H1 (cell line): ENCODE measurements around the gene RPA3. TPM values are rescaled to one million over a fixed set of nuclear protein-coding genes. Genes with fewer than 3 reads are reported as not detected.

ENCODE experiments used
- CTCF ChIA-PET: fragments of 300-600 bp; sonication (Branson Sonifier 250); formaldehyde crosslinking; loops from one replicate; lab custom pipeline; 2021; ENCODE audit not compliant: partially characterized antibody; lab: Charles Lee
- POLR2A ChIA-PET: fragments of 300-600 bp; sonication (Branson Sonifier 250); formaldehyde crosslinking; loops from one replicate; lab custom pipeline; 2021; ENCODE audit warnings: inconsistent platforms; ENCODE audit not compliant: partially characterized antibody; lab: Charles Lee
- DNase-seq, 2 experiments: peaks; one replicate each; pipeline versions ENCODE4 v3.0.0 to v3.0.0-alpha.2; 2010 to 2022; ENCODE audit warnings: low spot score in 2 of 2, low read depth in 1 of 2, mixed read lengths in 1 of 2
- FAIRE-seq: peaks from 2 replicates; lab custom pipeline; 2011; peaks lifted over from hg19 to GRCh38; lab: Jason Lieb, UNC
- H2AFZ ChIP-seq: 2 replicates; pipeline ENCODE4 v1.8.1; 2012; ENCODE audit warnings: low read length, inconsistent platforms
- H2AK5ac ChIP-seq: 2 replicates; pipeline ENCODE4 v1.6.1; 2013; ENCODE audit warnings: low read depth, low read length
- H2BK120ac ChIP-seq: replicated peaks from 2 replicates; pipeline ENCODE3; 2013; ENCODE audit warnings: low read depth, low read length, inconsistent platforms
- H2BK12ac ChIP-seq: 2 replicates; pipeline ENCODE4 v1.6.1; 2013; ENCODE audit warnings: low read depth, low read length
- H2BK15ac ChIP-seq: 2 replicates; pipeline ENCODE4 v1.6.1; 2013; ENCODE audit warnings: low read length
- H2BK20ac ChIP-seq: 2 replicates; pipeline ENCODE4 v1.6.1; 2013; ENCODE audit warnings: low read length
- H2BK5ac ChIP-seq: 2 replicates; pipeline ENCODE4 v1.6.1; 2013; ENCODE audit warnings: low read depth, low read length
- H3K14ac ChIP-seq: 2 replicates; pipeline ENCODE4 v1.6.1; 2013; ENCODE audit warnings: inconsistent platforms; ENCODE audit not compliant: insufficient read length
- H3K18ac ChIP-seq: 2 replicates; pipeline ENCODE4 v1.6.1; 2013; ENCODE audit warnings: low read length; ENCODE audit errors: extremely low read depth
- H3K23ac ChIP-seq: 2 replicates; pipeline ENCODE4 v1.6.1; 2013; ENCODE audit warnings: inconsistent platforms; ENCODE audit not compliant: insufficient read length
- H3K23me2 ChIP-seq: 2 replicates; pipeline ENCODE4 v1.6.1; 2013; ENCODE audit warnings: low read depth, low read length
- H3K27ac ChIP-seq: 2 replicates; pipeline ENCODE4 v1.6.1; 2011; ENCODE audit warnings: low read depth, low read length, inconsistent platforms
- H3K27me3 ChIP-seq, 4 experiments: replicated peaks in 1 of 4; 1 replicate in 1 of 4; 2 replicates in 3 of 4; pipeline versions ENCODE4 v1.6.1 to v1.8.1; 2011 to 2013; ENCODE audit warnings: low read length in 3 of 4, mild to moderate bottlenecking in 3 of 4, inconsistent platforms in 2 of 4, mixed read lengths in 2 of 4, moderate library complexity in 1 of 4; ENCODE audit not compliant: control insufficient read depth in 3 of 4, insufficient read depth in 3 of 4; ENCODE audit errors: extremely low read depth in 1 of 4
- H3K36me3 ChIP-seq, 4 experiments: 2 replicates each; pipeline versions ENCODE4 v1.6.1 to v1.8.1; 2011 to 2013; ENCODE audit warnings: mild to moderate bottlenecking in 4 of 4, low read length in 3 of 4, moderate library complexity in 2 of 4, control low read depth in 1 of 4, inconsistent platforms in 1 of 4; ENCODE audit not compliant: insufficient read depth in 4 of 4, control insufficient read depth in 2 of 4
- H3K4ac ChIP-seq: replicated peaks from 2 replicates; pipeline ENCODE3; 2013; ENCODE audit warnings: low read length, low read depth, mixed read lengths, inconsistent platforms; ENCODE audit not compliant: insufficient read length
- H3K4me1 ChIP-seq, 4 experiments: replicated peaks in 1 of 4; 1 replicate in 1 of 4; 2 replicates in 3 of 4; pipeline versions ENCODE4 v1.6.1 to v1.8.1; 2011 to 2013; ENCODE audit warnings: low read length in 3 of 4, inconsistent platforms in 2 of 4, mixed read lengths in 1 of 4; ENCODE audit not compliant: insufficient read depth in 4 of 4, control insufficient read depth in 3 of 4
- H3K4me2 ChIP-seq, 2 experiments: 2 replicates each; pipeline versions ENCODE4 v1.6.1 to v1.8.1; 2011 to 2013; ENCODE audit warnings: low read depth in 2 of 2, low read length in 2 of 2, control low read depth in 1 of 2, inconsistent platforms in 1 of 2, mild to moderate bottlenecking in 1 of 2; ENCODE audit not compliant: insufficient read depth in 1 of 2
- H3K4me3 ChIP-seq, 4 experiments: fragments of 200-600, 300-600 bp in 1 of 4; sonication (generic), shearing (Covaris generic), sonication (Bioruptor Twin) in 1 of 4; 2 replicates each; pipeline versions ENCODE4 v1.5.1 to v1.8.1; 2011 to 2016; ENCODE audit warnings: low read length in 4 of 4, low read depth in 3 of 4, control low read depth in 2 of 4, inconsistent platforms in 2 of 4, mild to moderate bottlenecking in 2 of 4, mixed read lengths in 1 of 4, moderate library complexity in 1 of 4; ENCODE audit not compliant: insufficient read depth in 2 of 4; ENCODE audit errors: extremely low read depth in 1 of 4
- H3K56ac ChIP-seq: replicated peaks from 2 replicates; pipeline ENCODE3; 2013; ENCODE audit warnings: low read depth, mild to moderate bottlenecking, mixed read lengths, low read length, inconsistent platforms; ENCODE audit not compliant: insufficient read length
- H3K79me1 ChIP-seq: 2 replicates; pipeline ENCODE4 v1.6.1; 2013; ENCODE audit warnings: low read depth, low read length, control low read depth
- H3K79me2 ChIP-seq, 2 experiments: 2 replicates each; pipeline versions ENCODE4 v1.6.1 to v1.8.1; 2012 to 2013; ENCODE audit warnings: low read length in 2 of 2, mild to moderate bottlenecking in 2 of 2, inconsistent platforms in 1 of 2; ENCODE audit not compliant: insufficient read depth in 2 of 2, control insufficient read depth in 1 of 2
- H3K9ac ChIP-seq, 4 experiments: replicated peaks in 1 of 4; 1 replicate in 1 of 4; 2 replicates in 3 of 4; pipeline versions ENCODE4 v1.6.1 to v1.8.1; 2011 to 2013; ENCODE audit warnings: low read depth in 3 of 4, low read length in 3 of 4, control low read depth in 2 of 4, mild to moderate bottlenecking in 2 of 4, moderate library complexity in 2 of 4, inconsistent platforms in 1 of 4; ENCODE audit errors: extremely low read depth in 1 of 4
- H3K9me3 ChIP-seq, 2 experiments: 2 replicates each; pipeline versions ENCODE4 v1.6.1 to v1.8.1; 2012 to 2013; ENCODE audit warnings: mild to moderate bottlenecking in 2 of 2, moderate library complexity in 2 of 2, control low read depth in 1 of 2, inconsistent platforms in 1 of 2, low read depth in 1 of 2, low read length in 1 of 2, mixed read lengths in 1 of 2; ENCODE audit not compliant: insufficient read depth in 2 of 2
- H4K20me1 ChIP-seq, 2 experiments: replicated peaks in 1 of 2; 2 replicates each; pipeline versions ENCODE3 to v1.8.1; 2011 to 2013; ENCODE audit warnings: inconsistent platforms in 2 of 2, low read length in 2 of 2, mild to moderate bottlenecking in 1 of 2; ENCODE audit not compliant: insufficient read depth in 2 of 2, control insufficient read depth in 1 of 2
- H4K5ac ChIP-seq: 2 replicates; pipeline ENCODE4 v1.6.1; 2013; ENCODE audit warnings: low read length, low read depth, mixed read lengths, inconsistent platforms; ENCODE audit not compliant: insufficient read length
- H4K8ac ChIP-seq: 2 replicates; pipeline ENCODE4 v1.8.0; 2013; ENCODE audit warnings: mild to moderate bottlenecking, moderate library complexity, low read length, inconsistent platforms; ENCODE audit not compliant: insufficient read depth; ENCODE audit errors: extremely low read depth
- H4K91ac ChIP-seq: replicated peaks from 2 replicates; pipeline ENCODE3; 2013; ENCODE audit warnings: low read length, mixed read lengths, inconsistent platforms; ENCODE audit not compliant: insufficient read length
- CEBPB ChIP-seq: IDR thresholded peaks from 2 replicates; pipeline ENCODE4 v1.6.1; 2012; ENCODE audit warnings: low read depth, low read length
- EP300 ChIP-seq, 2 experiments: IDR thresholded peaks; 1 replicate in 1 of 2; 2 replicates in 1 of 2; pipeline ENCODE4 v1.6.1; 2011 to 2012; ENCODE audit warnings: low read depth in 2 of 2, low read length in 2 of 2, mild to moderate bottlenecking in 2 of 2, borderline replicate concordance in 1 of 2, inconsistent platforms in 1 of 2, moderate library complexity in 1 of 2
- RAD21 ChIP-seq, 2 experiments: IDR thresholded peaks in 1 of 2; conservative IDR thresholded peaks in 1 of 2; 2 replicates each; pipeline ENCODE4 v1.6.1; 2011; ENCODE audit warnings: low read depth in 2 of 2, low read length in 2 of 2, improper control_type of control experiment in 1 of 2, inconsistent platforms in 1 of 2, mild to moderate bottlenecking in 1 of 2, moderate library complexity in 1 of 2
- WGBS, 2 experiments: shearing (Covaris generic) in 1 of 2; methylation state at CpG; one replicate each; pipeline versions ENCODE4 v1.1.6 to v1.1.7; 2013 to 2015; ENCODE audit warnings: low lambda C conversion rate in 2 of 2, mixed read lengths in 2 of 2, inconsistent platforms in 1 of 2, low coverage in 1 of 2, missing lambda C conversion rate in 1 of 2; ENCODE audit not compliant: insufficient replicate concordance in 2 of 2, insufficient coverage in 1 of 2, insufficient read length in 1 of 2; ENCODE audit errors: extremely low coverage in 1 of 2, missing lambda C conversion rate in 1 of 2; 5-methylcytosine and 5-hydroxymethylcytosine counted together
- polyA plus RNA-seq, 7 experiments: library from polyadenylated mRNA; depleted of rRNA in 3 of 7; stranded (reverse) in 5 of 7; unstranded in 2 of 7; fragments of >200 nt in 5 of 7; fragments of 200-250 nt in 2 of 7; gene quantifications; 1 replicate in 5 of 7; 2 replicates in 1 of 7; 4 replicates in 1 of 7; pipeline versions ENCODE4 v1.2.1 to v1.2.3, GENCODE V29; 2011 to 2013; ENCODE audit warnings: missing spikeins in 2 of 7, mixed read lengths in 2 of 7
- total RNA-seq: library from RNA; stranded (reverse); fragmentation: NEBNext Ultra II Directional; extraction: Animal tissue kit (Norgen Biotek cat#: 25700); gene quantifications from 2 replicates; pipeline ENCODE4 v1.2.1, GENCODE V29; 2021
- TF ChIP-seq, protein P1 (sequence below), 3 experiments: IDR thresholded peaks; 1 replicate in 2 of 3; 2 replicates in 1 of 3; pipeline versions ENCODE4 v1.5.1 to v1.6.1; 2011; ENCODE audit warnings: low read length in 3 of 3, mild to moderate bottlenecking in 3 of 3, inconsistent platforms in 2 of 3, low read depth in 1 of 3, moderate library complexity in 1 of 3; ENCODE audit not compliant: insufficient read depth in 1 of 3; ENCODE audit errors: control extremely low read depth in 1 of 3

RPA3 gene
- total and polyA plus RNA-seq, 2 of the 8 experiments (the other 6 are each of a cell fraction or from before 2014, with no cell fraction given) = 60.2 to 105 TPM

DNA sequence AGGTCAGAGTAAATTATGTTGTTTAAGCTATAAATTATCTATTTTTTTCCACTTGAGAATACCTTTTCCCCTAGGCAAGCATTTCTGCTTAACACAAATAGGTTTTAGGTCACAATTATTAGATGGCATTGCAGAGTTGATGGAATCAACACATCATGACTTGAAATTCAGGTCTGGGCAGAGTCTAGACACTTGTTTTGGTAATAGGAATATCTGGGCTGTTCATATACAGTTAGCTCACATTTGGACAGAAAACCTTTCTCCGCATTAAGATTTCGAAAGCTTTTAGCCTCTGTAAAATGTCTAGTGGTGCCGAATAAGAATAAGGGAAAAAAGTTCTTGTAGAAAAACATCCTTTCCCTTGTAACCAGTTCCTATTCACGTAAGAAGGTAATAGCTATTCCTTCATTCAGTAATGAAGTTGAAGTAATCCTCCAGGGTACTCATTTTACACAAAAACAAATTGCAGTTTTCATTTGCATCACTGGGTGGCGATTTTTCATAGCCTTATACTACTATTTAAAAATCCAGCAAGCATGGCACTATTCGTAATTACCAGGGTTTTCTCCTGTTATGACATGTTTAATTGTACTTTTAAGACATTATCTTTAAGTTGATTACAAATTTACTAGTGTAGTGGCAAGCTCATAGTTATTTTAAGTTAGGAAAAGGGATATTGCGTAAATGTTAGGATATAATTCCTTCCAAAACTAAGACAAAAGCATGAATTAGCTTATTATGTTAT is 37.0 kb downstream of the RPA3 start:
- TF ChIP-seq RAD21 (IDR thresholded peaks at IDR 0.05 in 1 of 2, conservative IDR thresholded peaks at IDR 0.05 in 1 of 2; ENCODE audit: low read depth in 2 of 2, low read length in 2 of 2) (peak; percentile 56 to 63), CEBPB (peak; percentile 35; the same call in 1 of the 2 replicates), EP300 (IDR thresholded peaks at IDR 0.05; ENCODE audit: borderline replicate concordance in 1 of 2, low read depth in 2 of 2, low read length in 2 of 2) (no peak)
- TF ChIP-seq, protein P1, sequence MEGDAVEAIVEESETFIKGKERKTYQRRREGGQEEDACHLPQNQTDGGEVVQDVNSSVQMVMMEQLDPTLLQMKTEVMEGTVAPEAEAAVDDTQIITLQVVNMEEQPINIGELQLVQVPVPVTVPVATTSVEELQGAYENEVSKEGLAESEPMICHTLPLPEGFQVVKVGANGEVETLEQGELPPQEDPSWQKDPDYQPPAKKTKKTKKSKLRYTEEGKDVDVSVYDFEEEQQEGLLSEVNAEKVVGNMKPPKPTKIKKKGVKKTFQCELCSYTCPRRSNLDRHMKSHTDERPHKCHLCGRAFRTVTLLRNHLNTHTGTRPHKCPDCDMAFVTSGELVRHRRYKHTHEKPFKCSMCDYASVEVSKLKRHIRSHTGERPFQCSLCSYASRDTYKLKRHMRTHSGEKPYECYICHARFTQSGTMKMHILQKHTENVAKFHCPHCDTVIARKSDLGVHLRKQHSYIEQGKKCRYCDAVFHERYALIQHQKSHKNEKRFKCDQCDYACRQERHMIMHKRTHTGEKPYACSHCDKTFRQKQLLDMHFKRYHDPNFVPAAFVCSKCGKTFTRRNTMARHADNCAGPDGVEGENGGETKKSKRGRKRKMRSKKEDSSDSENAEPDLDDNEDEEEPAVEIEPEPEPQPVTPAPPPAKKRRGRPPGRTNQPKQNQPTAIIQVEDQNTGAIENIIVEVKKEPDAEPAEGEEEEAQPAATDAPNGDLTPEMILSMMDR (IDR thresholded peaks at IDR 0.05; ENCODE audit: control extremely low read depth in 1 of 3, insufficient read depth in 1 of 3, low read depth in 1 of 3, low read length in 3 of 3) = peak in 1 of 3 experiments; percentile 33; a peak in 2 of 4 replicates
- H3K79me2 ChIP-seq = no peaks in the 10 kb centered on the region
- DNase-seq (no peak), FAIRE-seq (peak; percentile 63)
- no peak overlapping the region for H2BK120ac ChIP-seq
- H3K14ac ChIP-seq = no peak overlapping the region
- ChIA-PET POLR2A (no interaction called here), CTCF (interaction anchor here (0.5 to 2.9 kb wide), 47 partner anchors 11 to 615 kb away, joined by 3 to 19 read pairs (median 4); no protein-coding TSS in a partner anchor)
- H3K36me3 ChIP-seq = no peaks in the 10 kb centered on the region
- no peaks in the 10 kb centered on the region for H3K27me3 ChIP-seq
- H3K23me2 ChIP-seq = no peaks in the 10 kb centered on the region
- no peak overlapping the region for H2AK5ac ChIP-seq
- WGBS, 2 experiments = 72% methylated on average over 7 of the region's 7 CpGs; no CpG with 5 or more reads in 1 of the 2 experiments
- H3K27ac ChIP-seq = no peak overlapping the region
- no peak overlapping the region for H2AFZ ChIP-seq
- no peak overlapping the region for H3K4me2 ChIP-seq
- no peak overlapping the region for H3K18ac ChIP-seq
- H2BK5ac ChIP-seq = no peak overlapping the region
- H3K23ac ChIP-seq = no peak overlapping the region
- no peak overlapping the region for H4K8ac ChIP-seq
- no peak overlapping the region for H2BK15ac ChIP-seq
- H3K4me1 ChIP-seq = no peaks in the 10 kb centered on the region
- no peak overlapping the region for H3K4me3 ChIP-seq
- peaks cover 0 to 2% of the 10 kb centered on the region in 2 experiments; a peak in 1 of 4 replicates for H3K9me3 ChIP-seq
- H3K9ac ChIP-seq = no peak overlapping the region
- no peak overlapping the region for H2BK12ac ChIP-seq
- H3K79me1 ChIP-seq = no peaks in the 10 kb centered on the region
- H2BK20ac ChIP-seq = no peak overlapping the region
- H3K4ac ChIP-seq = no peak overlapping the region
- H4K20me1 ChIP-seq = no peaks in the 10 kb centered on the region
- no peak overlapping the region for H4K5ac ChIP-seq
- no peak overlapping the region for H4K91ac ChIP-seq
- no peak overlapping the region for H3K56ac ChIP-seq
